ENCODE results near the gene XPO6. TPM values are rescaled to one million over a fixed set of nuclear protein-coding genes. Genes with fewer than 3 reads are reported as not detected.

The XPO6 gene
- total RNA-seq, 1 experiment from 2014 or later: 162 TPM

DNA sequence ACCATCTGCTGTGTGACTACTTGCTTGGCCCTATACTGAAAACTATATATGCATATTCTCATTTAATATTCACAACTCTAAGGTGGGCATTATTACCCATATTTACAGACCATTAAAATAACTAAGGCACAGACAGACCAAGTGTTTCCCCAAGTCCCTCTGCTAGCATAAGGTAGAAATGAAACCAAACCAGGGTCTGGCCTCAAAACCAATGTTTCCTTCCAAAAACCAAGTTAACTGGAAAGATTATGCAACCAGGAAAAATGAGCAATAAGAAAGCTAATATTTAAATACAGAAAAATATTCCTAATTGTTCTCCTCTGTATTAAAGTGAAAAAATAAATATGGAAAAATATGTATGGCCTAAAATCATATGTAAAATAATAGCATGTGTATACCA is 50.1 kb downstream of the XPO6 start:
- intact Hi-C loops (cut with micrococcal nuclease): no loop called here
- Histone ChIP-seq H3K27me3 (ENCODE audit: insufficient read depth, low read length) (no peaks in the 10 kb centered on the region), H3K4me3 (replicated peaks in 1 of 2; ENCODE audit: low read depth in 1 of 2, low read length in 2 of 2) (no peak overlapping the region), H3K4me2 (ENCODE audit: low read length) (no peak overlapping the region), H3K36me3 (ENCODE audit: control insufficient read depth in 1 of 2, insufficient read depth in 2 of 2, low read length in 2 of 2) (peaks cover 4 to 40% of the 10 kb centered on the region in 2 experiments; a peak in 2 of 4 replicates), H3K9me3 (ENCODE audit: control insufficient read depth in 1 of 2, insufficient read depth in 1 of 2, low read depth in 1 of 2, low read length in 2 of 2) (no peaks in the 10 kb centered on the region), H3K27ac (ENCODE audit: low read depth, low read length) (no peak overlapping the region), H3K4me1 (ENCODE audit: control insufficient read depth in 1 of 2, insufficient read depth in 2 of 2, low read length in 2 of 2) (peaks cover 0 to 1% of the 10 kb centered on the region in 2 experiments; a peak in 1 of 4 replicates), H2AFZ (ENCODE audit: low read depth, low read length, poor library complexity, severe bottlenecking) (no peak overlapping the region), H3K9me2 (ENCODE audit: insufficient read depth) (no peaks in the 10 kb centered on the region), H4K20me1 (ENCODE audit: insufficient read depth) (peaks cover 19% of the 10 kb centered on the region; the same call in 1 of the 2 replicates), H3K9ac (ENCODE audit: low read length) (no peak overlapping the region), H3K79me2 (ENCODE audit: insufficient read depth, low read length) (peaks cover 97% of the 10 kb centered on the region)
- RAD21 ChIA-PET (ENCODE audit: low non-redundant PET in 1 of 2, low total read pairs in 2 of 2, uncharacterized antibody in 2 of 2, unreplicated experiment in 2 of 2): no interaction called here
- CTCF ChIA-PET: no interaction called here
- TF ChIP-seq TCF7L2 (IDR thresholded peaks at IDR 0.05; ENCODE audit: borderline replicate concordance, extremely low read depth, insufficient read depth, insufficient read length) (no peak), POLR2AphosphoS5 (IDR thresholded peaks at IDR 0.05; ENCODE audit: low read depth, low read length) (no peak), ZFX (IDR thresholded peaks at IDR 0.05) (no peak), SRF (IDR thresholded peaks at IDR 0.05; ENCODE audit: low read depth) (no peak), EGR1 (IDR thresholded peaks at IDR 0.05; ENCODE audit: low read depth) (no peak), ELF1 (IDR thresholded peaks at IDR 0.05; ENCODE audit: borderline replicate concordance, low read depth) (no peak), EZH2 (IDR thresholded peaks at IDR 0.05) (no peak), SP1 (IDR thresholded peaks at IDR 0.05; ENCODE audit: low read depth) (no peak), CEBPB (IDR thresholded peaks at IDR 0.05; ENCODE audit: low read depth) (no peak), RAD21 (IDR thresholded peaks at IDR 0.05; ENCODE audit: low read depth) (no peak), SIN3A (IDR thresholded peaks at IDR 0.05; ENCODE audit: low read depth) (no peak), FOSL1 (IDR thresholded peaks at IDR 0.05; ENCODE audit: low read depth) (no peak), POLR2A (IDR thresholded peaks at IDR 0.05; ENCODE audit: borderline replicate concordance, extremely low read depth, insufficient read depth, insufficient read length) (no peak)
- TF ChIP-seq, protein P1, sequence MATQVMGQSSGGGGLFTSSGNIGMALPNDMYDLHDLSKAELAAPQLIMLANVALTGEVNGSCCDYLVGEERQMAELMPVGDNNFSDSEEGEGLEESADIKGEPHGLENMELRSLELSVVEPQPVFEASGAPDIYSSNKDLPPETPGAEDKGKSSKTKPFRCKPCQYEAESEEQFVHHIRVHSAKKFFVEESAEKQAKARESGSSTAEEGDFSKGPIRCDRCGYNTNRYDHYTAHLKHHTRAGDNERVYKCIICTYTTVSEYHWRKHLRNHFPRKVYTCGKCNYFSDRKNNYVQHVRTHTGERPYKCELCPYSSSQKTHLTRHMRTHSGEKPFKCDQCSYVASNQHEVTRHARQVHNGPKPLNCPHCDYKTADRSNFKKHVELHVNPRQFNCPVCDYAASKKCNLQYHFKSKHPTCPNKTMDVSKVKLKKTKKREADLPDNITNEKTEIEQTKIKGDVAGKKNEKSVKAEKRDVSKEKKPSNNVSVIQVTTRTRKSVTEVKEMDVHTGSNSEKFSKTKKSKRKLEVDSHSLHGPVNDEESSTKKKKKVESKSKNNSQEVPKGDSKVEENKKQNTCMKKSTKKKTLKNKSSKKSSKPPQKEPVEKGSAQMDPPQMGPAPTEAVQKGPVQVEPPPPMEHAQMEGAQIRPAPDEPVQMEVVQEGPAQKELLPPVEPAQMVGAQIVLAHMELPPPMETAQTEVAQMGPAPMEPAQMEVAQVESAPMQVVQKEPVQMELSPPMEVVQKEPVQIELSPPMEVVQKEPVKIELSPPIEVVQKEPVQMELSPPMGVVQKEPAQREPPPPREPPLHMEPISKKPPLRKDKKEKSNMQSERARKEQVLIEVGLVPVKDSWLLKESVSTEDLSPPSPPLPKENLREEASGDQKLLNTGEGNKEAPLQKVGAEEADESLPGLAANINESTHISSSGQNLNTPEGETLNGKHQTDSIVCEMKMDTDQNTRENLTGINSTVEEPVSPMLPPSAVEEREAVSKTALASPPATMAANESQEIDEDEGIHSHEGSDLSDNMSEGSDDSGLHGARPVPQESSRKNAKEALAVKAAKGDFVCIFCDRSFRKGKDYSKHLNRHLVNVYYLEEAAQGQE (IDR thresholded peaks at IDR 0.05; ENCODE audit: low read depth): no peak
- TF ChIP-seq, protein P2, sequence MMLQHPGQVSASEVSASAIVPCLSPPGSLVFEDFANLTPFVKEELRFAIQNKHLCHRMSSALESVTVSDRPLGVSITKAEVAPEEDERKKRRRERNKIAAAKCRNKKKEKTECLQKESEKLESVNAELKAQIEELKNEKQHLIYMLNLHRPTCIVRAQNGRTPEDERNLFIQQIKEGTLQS (IDR thresholded peaks at IDR 0.05): no peak
- TF ChIP-seq, protein P3, sequence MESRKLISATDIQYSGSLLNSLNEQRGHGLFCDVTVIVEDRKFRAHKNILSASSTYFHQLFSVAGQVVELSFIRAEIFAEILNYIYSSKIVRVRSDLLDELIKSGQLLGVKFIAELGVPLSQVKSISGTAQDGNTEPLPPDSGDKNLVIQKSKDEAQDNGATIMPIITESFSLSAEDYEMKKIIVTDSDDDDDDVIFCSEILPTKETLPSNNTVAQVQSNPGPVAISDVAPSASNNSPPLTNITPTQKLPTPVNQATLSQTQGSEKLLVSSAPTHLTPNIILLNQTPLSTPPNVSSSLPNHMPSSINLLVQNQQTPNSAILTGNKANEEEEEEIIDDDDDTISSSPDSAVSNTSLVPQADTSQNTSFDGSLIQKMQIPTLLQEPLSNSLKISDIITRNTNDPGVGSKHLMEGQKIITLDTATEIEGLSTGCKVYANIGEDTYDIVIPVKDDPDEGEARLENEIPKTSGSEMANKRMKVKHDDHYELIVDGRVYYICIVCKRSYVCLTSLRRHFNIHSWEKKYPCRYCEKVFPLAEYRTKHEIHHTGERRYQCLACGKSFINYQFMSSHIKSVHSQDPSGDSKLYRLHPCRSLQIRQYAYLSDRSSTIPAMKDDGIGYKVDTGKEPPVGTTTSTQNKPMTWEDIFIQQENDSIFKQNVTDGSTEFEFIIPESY (IDR thresholded peaks at IDR 0.05; ENCODE audit: extremely low read depth, insufficient replicate concordance, low read length): no peak
- TF ChIP-seq, protein P4, sequence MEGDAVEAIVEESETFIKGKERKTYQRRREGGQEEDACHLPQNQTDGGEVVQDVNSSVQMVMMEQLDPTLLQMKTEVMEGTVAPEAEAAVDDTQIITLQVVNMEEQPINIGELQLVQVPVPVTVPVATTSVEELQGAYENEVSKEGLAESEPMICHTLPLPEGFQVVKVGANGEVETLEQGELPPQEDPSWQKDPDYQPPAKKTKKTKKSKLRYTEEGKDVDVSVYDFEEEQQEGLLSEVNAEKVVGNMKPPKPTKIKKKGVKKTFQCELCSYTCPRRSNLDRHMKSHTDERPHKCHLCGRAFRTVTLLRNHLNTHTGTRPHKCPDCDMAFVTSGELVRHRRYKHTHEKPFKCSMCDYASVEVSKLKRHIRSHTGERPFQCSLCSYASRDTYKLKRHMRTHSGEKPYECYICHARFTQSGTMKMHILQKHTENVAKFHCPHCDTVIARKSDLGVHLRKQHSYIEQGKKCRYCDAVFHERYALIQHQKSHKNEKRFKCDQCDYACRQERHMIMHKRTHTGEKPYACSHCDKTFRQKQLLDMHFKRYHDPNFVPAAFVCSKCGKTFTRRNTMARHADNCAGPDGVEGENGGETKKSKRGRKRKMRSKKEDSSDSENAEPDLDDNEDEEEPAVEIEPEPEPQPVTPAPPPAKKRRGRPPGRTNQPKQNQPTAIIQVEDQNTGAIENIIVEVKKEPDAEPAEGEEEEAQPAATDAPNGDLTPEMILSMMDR (IDR thresholded peaks at IDR 0.05 in 2 of 3, conservative IDR thresholded peaks at IDR 0.05 in 1 of 3; ENCODE audit: borderline replicate concordance in 1 of 3, insufficient read depth in 1 of 3, low read depth in 2 of 3, low read length in 2 of 3): no peak
- BruUV-seq (replicated peaks): no TSS peak
- DNase-seq (ENCODE audit: low read depth, low spot score) (no peak), ATAC-seq (no peak)
- POLR2A ChIA-PET: no interaction called here

Measured in HCT116 (cell line).